GF-D8 (cell line): ENCODE results near the gene ERC2.

Experiments used
- DNase-seq: peaks from one replicate; lab custom pipeline; 2025; lab: John Stamatoyannopoulos, UW

Gene ERC2

GRCh38 chr3:55790596-55791350 lies 677.5 kb downstream of the ERC2 start:
- no peak for DNase-seq

GRCh38 chr3:55789516-55789915 lies 678.8 kb downstream of the ERC2 start:
- no peak for DNase-seq

GRCh38 chr3:55782807-55783206 lies 685.5 kb downstream of the ERC2 start:
- no peak for DNase-seq

- DNase-seq: no peak
Observed at GRCh38 chr3:55782351-55782750, 685.9 kb downstream of the ERC2 start.

GRCh38 chr3:55780913-55781312 lies 687.4 kb downstream of the ERC2 start:
- no peak for DNase-seq

- DNase-seq: no peak
Observed at GRCh38 chr3:55779543-55779942, 688.7 kb downstream of the ERC2 start.

- no peak for DNase-seq
Observed at GRCh38 chr3:55775366-55776154, 692.7 kb downstream of the ERC2 start.

- DNase-seq: no peak
Observed at GRCh38 chr3:55774856-55775255, 693.4 kb downstream of the ERC2 start.

GRCh38 chr3:55771503-55771902 lies 696.8 kb downstream of the ERC2 start:
- no peak for DNase-seq

- no peak for DNase-seq
Observed at GRCh38 chr3:55770077-55770476, 698.2 kb downstream of the ERC2 start.

GRCh38 chr3:55766753-55767152 lies 701.5 kb downstream of the ERC2 start:
- no peak for DNase-seq

- DNase-seq: no peak
Observed at GRCh38 chr3:55765906-55766701, 702.2 kb downstream of the ERC2 start.

- DNase-seq: no peak
Observed at GRCh38 chr3:55765398-55765797, 702.9 kb downstream of the ERC2 start.

- DNase-seq: no peak
Observed at GRCh38 chr3:55756976-55757375, 711.3 kb downstream of the ERC2 start.

GRCh38 chr3:55755516-55756205 lies 712.6 kb downstream of the ERC2 start:
- no peak for DNase-seq

- DNase-seq: no peak
Observed at GRCh38 chr3:55752911-55753310, 715.4 kb downstream of the ERC2 start.

- no peak for DNase-seq
Observed at GRCh38 chr3:55751730-55752129, 716.5 kb downstream of the ERC2 start.

- DNase-seq: no peak
Observed at GRCh38 chr3:55750525-55750924, 717.7 kb downstream of the ERC2 start.

GRCh38 chr3:55749036-55749435 lies 719.2 kb downstream of the ERC2 start:
- no peak for DNase-seq

- no peak for DNase-seq
Observed at GRCh38 chr3:55746808-55747413, 721.4 kb downstream of the ERC2 start.

GRCh38 chr3:55742832-55743136 lies 725.5 kb downstream of the ERC2 start:
- no peak for DNase-seq
